Activated naive CD4-positive, alpha-beta T cell treated with Interleukin-2 at 50 U/mL for 16 hours (primary cell): ENCODE measurements around the gene NCOA6.
"Not testable (repeated sequence)": the region's sequence is repeated elsewhere in the genome, so short reads cannot be mapped to it uniquely, and the experiment has no call there.

Experiments
- DNase-seq: peaks from one replicate; pipeline ENCODE4 v3.0.0-alpha.2; 2020

NCOA6 gene

GRCh38 chr20:34772437-34772836, 53.0 kb downstream of the NCOA6 start:
- DNase-seq: no peak

GRCh38 chr20:34771680-34772081, 53.8 kb downstream of the NCOA6 start:
- DNase-seq: no peak

GRCh38 chr20:34768096-34768495, 57.4 kb downstream of the NCOA6 start:
- DNase-seq: no peak

GRCh38 chr20:34762031-34762555, 63.4 kb downstream of the NCOA6 start:
- DNase-seq: no peak

- DNase-seq: no peak
Measured at GRCh38 chr20:34755367-34755766, 70.1 kb downstream of the NCOA6 start.

GRCh38 chr20:34754611-34755010, 70.8 kb downstream of the NCOA6 start:
- no peak for DNase-seq

- no peak for DNase-seq
Measured at GRCh38 chr20:34753706-34754461, 71.6 kb downstream of the NCOA6 start.

GRCh38 chr20:34751453-34751852, 74.0 kb downstream of the NCOA6 start:
- no peak for DNase-seq

- no peak for DNase-seq
Measured at GRCh38 chr20:34750484-34750883, 75.0 kb downstream of the NCOA6 start.

- DNase-seq: no peak
Measured at GRCh38 chr20:34748709-34749108, 76.7 kb downstream of the NCOA6 start.

GRCh38 chr20:34747479-34747878, 78.0 kb downstream of the NCOA6 start:
- no peak for DNase-seq

GRCh38 chr20:34746674-34747073, 78.8 kb downstream of the NCOA6 start:
- DNase-seq: no peak

GRCh38 chr20:34744847-34745246, 80.6 kb downstream of the NCOA6 start:
- DNase-seq: no peak

- DNase-seq: no peak
Measured at GRCh38 chr20:34744340-34744739, 81.1 kb downstream of the NCOA6 start.

- no peak for DNase-seq
Measured at GRCh38 chr20:34743039-34743438, 82.4 kb downstream of the NCOA6 start.

- DNase-seq: no peak
Measured at GRCh38 chr20:34736106-34736735, 89.2 kb downstream of the NCOA6 start.

GRCh38 chr20:34732523-34732922, 92.9 kb downstream of the NCOA6 start:
- no peak for DNase-seq

- no peak for DNase-seq
Measured at GRCh38 chr20:34729416-34729815, 96.0 kb downstream of the NCOA6 start.

GRCh38 chr20:34724172-34724571, 101.3 kb downstream of the NCOA6 start:
- no peak for DNase-seq

GRCh38 chr20:34722560-34722959, 102.9 kb downstream of the NCOA6 start:
- DNase-seq: not testable (repeated sequence)

- DNase-seq: no peak
Measured at GRCh38 chr20:34720266-34720665, 105.2 kb downstream of the NCOA6 start.

- not testable (repeated sequence) for DNase-seq
Measured at GRCh38 chr20:34719242-34720017, 106.0 kb downstream of the NCOA6 start.

GRCh38 chr20:34717230-34718095, 108.0 kb downstream of the NCOA6 start:
- DNase-seq: no peak
